Peyer's patch (tissue), 4 donors: ENCODE results near the gene PDE4D.

Experiments
- POLR2A ChIP-seq, 2 donors: fragments of 450-650 bp; IDR thresholded peaks; one replicate each; pipeline ENCODE4 v1.5.1; 2017; ENCODE audit warnings: antibody characterized with exemption in 2 of 2, mild to moderate bottlenecking in 2 of 2, moderate library complexity in 2 of 2
- TF ChIP-seq, protein P1 (sequence below), 6 experiments: fragments of 450-650 bp in 4 of 6; fragments of 200-600 bp in 2 of 6; sonication (generic) in 1 of 6; IDR thresholded peaks; one replicate each; pipeline ENCODE4 v1.5.1; 2017 to 2019; ENCODE audit warnings: antibody characterized with exemption in 6 of 6, mild to moderate bottlenecking in 3 of 6, moderate library complexity in 1 of 6

DNA sequence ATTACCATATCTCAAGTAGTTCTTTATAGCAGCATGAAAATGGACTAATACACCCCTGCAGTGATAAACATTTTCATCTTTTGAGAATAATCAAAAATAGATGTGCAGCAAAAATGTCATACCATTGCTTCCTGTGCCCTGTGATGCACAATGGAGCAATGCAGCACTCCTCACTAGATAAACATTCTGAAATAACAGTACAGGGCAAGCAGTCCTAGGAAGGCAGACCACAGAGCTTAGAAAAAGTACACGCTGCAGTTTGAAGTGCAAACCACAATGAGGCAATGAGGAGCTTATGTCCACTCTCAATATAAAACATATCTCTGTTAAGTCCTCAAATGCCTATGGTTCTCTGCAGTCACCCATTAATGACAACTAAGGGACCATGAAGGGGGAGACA, 367.6 kb downstream of the PDE4D start:
- TF ChIP-seq, protein P1, sequence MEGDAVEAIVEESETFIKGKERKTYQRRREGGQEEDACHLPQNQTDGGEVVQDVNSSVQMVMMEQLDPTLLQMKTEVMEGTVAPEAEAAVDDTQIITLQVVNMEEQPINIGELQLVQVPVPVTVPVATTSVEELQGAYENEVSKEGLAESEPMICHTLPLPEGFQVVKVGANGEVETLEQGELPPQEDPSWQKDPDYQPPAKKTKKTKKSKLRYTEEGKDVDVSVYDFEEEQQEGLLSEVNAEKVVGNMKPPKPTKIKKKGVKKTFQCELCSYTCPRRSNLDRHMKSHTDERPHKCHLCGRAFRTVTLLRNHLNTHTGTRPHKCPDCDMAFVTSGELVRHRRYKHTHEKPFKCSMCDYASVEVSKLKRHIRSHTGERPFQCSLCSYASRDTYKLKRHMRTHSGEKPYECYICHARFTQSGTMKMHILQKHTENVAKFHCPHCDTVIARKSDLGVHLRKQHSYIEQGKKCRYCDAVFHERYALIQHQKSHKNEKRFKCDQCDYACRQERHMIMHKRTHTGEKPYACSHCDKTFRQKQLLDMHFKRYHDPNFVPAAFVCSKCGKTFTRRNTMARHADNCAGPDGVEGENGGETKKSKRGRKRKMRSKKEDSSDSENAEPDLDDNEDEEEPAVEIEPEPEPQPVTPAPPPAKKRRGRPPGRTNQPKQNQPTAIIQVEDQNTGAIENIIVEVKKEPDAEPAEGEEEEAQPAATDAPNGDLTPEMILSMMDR (IDR thresholded peaks at IDR 0.05) = no peak
- TF ChIP-seq POLR2A (IDR thresholded peaks at IDR 0.05) = no peak
